ENCODE data around the gene WDR31. TPM values are rescaled to one million over a fixed set of nuclear protein-coding genes. Genes with fewer than 3 reads are reported as not detected.
"Not testable (repeated sequence)": the region's sequence is repeated elsewhere in the genome, so short reads cannot be mapped to it uniquely, and the experiment has no call there.

Gene WDR31
- 1.2 TPM for total RNA-seq
- polyA plus RNA-seq (ENCODE audit: insufficient read depth in 1 of 8, insufficient read length in 8 of 8, low replicate concordance in 1 of 8): 1 to 10 TPM; 1.6 to 3.3 (median 2.5) TPM
- long read RNA-seq, donor 1: 0 reads
- long read RNA-seq, donor 2: 0 reads
- long read RNA-seq, donor 3, partial matches to known transcripts: 0 of 1 reads
- long read RNA-seq, donor 3, other reads (novel, unspliced or antisense): 0 of 1 reads
- long read RNA-seq, donor 4: 0 reads
- long read RNA-seq, donor 5: 0 reads
- long read RNA-seq, donor 6: 0 reads
- long read RNA-seq, donor 7: 0 reads
- long read RNA-seq, donor 8: 0 reads
- long read RNA-seq, donor 9: 0 reads
- long read RNA-seq, donor 10, partial matches to known transcripts: 0 of 1 reads
- long read RNA-seq, donor 10, other reads (novel, unspliced or antisense): 0 of 1 reads
- long read RNA-seq, donor 11: 0 reads

DNA sequence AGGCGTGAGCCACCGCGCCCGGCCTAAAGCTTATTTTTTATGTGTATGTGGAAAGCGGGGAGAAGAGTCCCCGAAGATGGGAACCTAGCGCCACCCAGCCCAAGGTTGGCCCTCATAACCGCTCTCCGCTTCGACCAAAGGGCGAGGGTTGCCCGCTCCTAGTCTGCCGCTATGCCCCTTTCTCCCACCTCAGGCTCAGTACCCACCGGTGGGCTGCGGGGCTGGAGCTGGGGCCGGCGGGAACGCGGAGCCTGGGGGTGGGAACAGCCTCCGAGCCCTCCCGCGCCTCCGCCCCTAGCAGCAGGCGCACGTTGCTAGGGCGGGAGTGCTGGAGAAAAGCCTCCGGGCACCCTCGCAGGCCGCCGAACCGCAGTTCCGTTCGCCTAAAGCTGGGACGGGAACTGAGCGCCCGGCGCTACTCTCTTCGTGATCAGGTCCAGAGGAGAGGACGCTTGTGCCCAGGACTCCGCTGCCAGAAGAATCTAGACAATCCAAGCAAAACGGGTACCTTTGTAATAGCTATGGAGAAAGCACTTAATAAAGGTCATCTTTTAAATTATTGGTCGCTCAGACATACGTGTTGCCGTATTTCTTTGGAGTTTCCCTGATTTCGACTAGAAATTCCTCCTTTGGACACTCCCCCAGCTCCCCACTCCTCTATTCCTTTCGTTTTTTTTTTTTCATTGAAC lies at the start of gene WDR31:
TSS of gene WDR31 (minus strand) at position 265 of the 689 bp plus-strand sequence. CDS start 8,253 bp downstream, outside the sequence.
- Histone ChIP-seq H3K9me3 (replicated peaks; ENCODE audit: control insufficient read depth, low read depth, low read length) (no peaks in the 10 kb centered on the region), H3K4me1 (ENCODE audit: control insufficient read depth, insufficient read depth, low read length) (peaks cover 7% of the 10 kb centered on the region), H3K4me3 (ENCODE audit: low read length) (peak within 1 kb of the TSS; percentile 90), H3K27me3 (ENCODE audit: control insufficient read depth, insufficient read depth, low read length) (no peaks in the 10 kb centered on the region), H3K36me3 (ENCODE audit: control insufficient read depth, insufficient read depth, low read length) (no peaks in the 10 kb centered on the region), H3K27ac (ENCODE audit: low read length) (peak within 1 kb of the TSS; percentile 83)
- 0% methylated on average over 41 of the region's 46 CpGs for WGBS (ENCODE audit: insufficient coverage)
- DNase-seq: peak; percentile 95

DNA sequence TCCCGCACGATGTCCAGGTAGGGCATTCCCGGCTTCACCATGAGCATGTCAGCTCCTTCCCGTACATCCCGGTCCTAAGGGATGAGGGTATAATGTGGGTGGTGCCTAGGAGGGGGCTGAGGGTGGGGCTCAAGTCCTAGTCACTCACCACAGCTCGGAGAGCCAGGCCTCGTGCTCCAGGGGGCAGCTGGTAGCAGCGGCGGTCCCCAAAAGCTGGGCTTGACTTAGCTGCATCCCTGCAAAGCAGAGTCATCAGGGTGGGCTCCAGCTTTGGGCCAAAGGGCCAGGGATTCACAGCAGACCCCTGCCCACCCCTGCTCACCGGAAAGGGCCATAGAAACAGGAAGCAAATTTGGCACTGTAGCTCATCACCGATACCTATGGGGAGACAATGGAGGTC lies 49.4 kb upstream of the WDR31 start:
- no peaks in the 10 kb centered on the region for H3K4me1 ChIP-seq (ENCODE audit: control insufficient read depth, insufficient read depth, low read length)
- 90% methylated on average over 6 of the region's 11 CpGs for WGBS (ENCODE audit: insufficient coverage)
- no peaks in the 10 kb centered on the region for H3K9me3 ChIP-seq (replicated peaks; ENCODE audit: control insufficient read depth, low read depth, low read length)
- H3K27me3 ChIP-seq (ENCODE audit: control insufficient read depth, insufficient read depth, low read length): no peaks in the 10 kb centered on the region
- H3K36me3 ChIP-seq (ENCODE audit: control insufficient read depth, insufficient read depth, low read length): peaks cover 70% of the 10 kb centered on the region
- no peak overlapping the region for H3K4me3 ChIP-seq (ENCODE audit: low read length)
- no peak overlapping the region for H3K27ac ChIP-seq (ENCODE audit: low read length)
- no peak for DNase-seq

DNA sequence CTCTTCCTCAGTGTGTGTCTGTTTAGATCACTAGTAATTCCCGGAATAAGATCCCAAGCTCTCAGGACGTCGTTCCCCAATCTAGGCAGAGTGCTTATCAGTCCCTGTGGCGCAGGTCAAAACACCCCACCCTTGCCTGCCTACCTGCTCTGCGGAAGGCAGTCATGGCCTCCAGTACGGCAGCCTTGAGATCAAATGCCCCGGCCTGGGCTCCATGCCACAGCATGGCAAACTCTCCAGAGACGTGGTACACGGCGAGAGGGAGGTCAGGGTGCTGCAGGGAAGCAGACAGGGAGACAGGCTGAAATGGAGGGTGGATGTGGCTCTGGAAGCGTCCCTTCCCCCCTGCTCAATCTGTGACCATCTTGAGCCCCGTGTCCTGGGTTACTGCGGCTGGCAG lies 48.8 kb upstream of the WDR31 start:
- Histone ChIP-seq H3K27ac (ENCODE audit: low read length) (no peak overlapping the region), H3K4me3 (ENCODE audit: low read length) (no peak overlapping the region), H3K9me3 (replicated peaks; ENCODE audit: control insufficient read depth, low read depth, low read length) (no peaks in the 10 kb centered on the region), H3K4me1 (ENCODE audit: control insufficient read depth, insufficient read depth, low read length) (no peaks in the 10 kb centered on the region), H3K36me3 (ENCODE audit: control insufficient read depth, insufficient read depth, low read length) (peaks cover 70% of the 10 kb centered on the region), H3K27me3 (ENCODE audit: control insufficient read depth, insufficient read depth, low read length) (no peaks in the 10 kb centered on the region)
- DNase-seq: no peak
- WGBS (ENCODE audit: insufficient coverage): 95% methylated on average over 12 of the region's 13 CpGs

DNA sequence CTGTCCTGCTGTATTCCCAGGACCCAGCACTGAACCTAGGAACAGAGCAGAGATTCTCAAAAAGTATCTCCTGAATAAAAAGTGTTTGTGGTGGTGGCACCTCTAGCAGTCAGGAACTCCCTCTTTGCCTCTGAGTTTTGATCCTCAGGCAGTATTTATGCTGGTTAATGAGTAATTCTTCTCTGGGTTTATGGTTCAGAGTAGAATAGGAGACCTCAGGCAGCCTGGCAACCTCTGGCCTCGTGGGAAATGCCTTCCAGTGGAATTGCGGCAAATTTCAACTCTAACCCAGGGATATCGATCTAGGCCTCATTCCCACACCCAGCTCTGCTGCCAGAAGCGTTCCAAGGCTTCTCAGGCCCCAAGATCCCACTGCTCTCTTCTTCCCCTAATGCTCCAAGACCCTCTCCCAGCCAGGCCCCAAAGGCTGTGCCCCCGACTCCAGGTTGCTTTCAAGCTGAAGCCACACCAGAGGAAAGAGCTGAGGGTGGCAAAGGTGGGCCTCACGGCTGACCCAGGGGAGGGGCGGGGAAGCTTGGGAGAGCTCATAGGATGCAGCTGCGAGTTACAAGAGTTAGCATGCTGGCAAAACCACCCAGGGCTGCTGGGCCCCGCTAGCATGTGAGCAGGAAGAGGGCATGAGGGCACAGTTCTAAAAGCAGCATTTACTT lies 47.6 kb upstream of the WDR31 start:
- WGBS (ENCODE audit: insufficient coverage): 76% methylated on average over 9 of the region's 9 CpGs
- Histone ChIP-seq H3K36me3 (ENCODE audit: control insufficient read depth, insufficient read depth, low read length) (peaks cover 65% of the 10 kb centered on the region), H3K27me3 (ENCODE audit: control insufficient read depth, insufficient read depth, low read length) (no peaks in the 10 kb centered on the region)

DNA sequence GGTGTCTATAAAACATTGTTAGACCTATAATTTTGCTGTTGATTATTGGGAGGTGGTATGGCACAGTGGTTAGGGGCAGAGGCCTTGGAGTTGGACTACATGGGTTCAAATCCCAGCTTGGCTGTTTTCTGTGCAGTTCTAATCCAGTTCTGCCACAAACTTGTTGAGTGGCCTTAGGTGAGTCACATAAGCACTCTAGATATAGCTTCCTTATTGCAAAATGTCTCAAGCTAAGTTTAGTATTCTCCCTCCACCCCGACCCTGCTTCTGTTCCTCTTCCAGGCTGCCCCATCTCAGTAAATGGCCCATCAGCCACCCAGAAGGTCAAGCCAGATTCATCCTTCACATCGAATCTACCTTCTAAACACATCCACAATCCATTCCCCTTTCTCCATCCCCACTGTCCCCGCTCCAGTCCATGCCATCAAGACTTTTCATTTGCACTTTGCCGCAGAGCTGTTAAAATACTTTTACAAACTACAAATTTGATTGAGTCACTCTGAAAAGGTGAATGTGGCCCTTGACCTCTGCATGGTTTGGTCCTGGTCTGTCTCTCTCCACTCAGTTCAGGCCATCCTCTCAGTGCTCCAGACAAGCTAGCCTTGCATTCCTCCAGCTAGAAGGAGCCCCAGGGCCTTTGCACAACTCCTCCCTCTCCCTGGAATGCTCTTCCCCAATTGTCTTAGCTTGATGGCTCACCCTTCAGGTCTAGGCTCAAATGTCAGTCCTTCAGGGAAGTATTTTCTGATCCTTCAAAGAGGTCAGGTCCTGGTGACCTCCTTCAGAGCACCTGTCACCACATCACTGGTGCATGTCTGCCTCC lies 46.7 kb upstream of the WDR31 start:
- Histone ChIP-seq H3K9me3 (replicated peaks; ENCODE audit: control insufficient read depth, low read depth, low read length) (no peaks in the 10 kb centered on the region), H3K4me3 (ENCODE audit: low read length) (no peak overlapping the region), H3K4me1 (ENCODE audit: control insufficient read depth, insufficient read depth, low read length) (no peaks in the 10 kb centered on the region), H3K36me3 (ENCODE audit: control insufficient read depth, insufficient read depth, low read length) (peaks cover 57% of the 10 kb centered on the region), H3K27ac (ENCODE audit: low read length) (no peak overlapping the region), H3K27me3 (ENCODE audit: control insufficient read depth, insufficient read depth, low read length) (no peaks in the 10 kb centered on the region)
- 96% methylated on average over 4 of the region's 4 CpGs for WGBS (ENCODE audit: insufficient coverage)
- DNase-seq: no peak

More for the DNA sequence above, 47.6 kb upstream of the WDR31 start:
- Histone ChIP-seq H3K4me1 (ENCODE audit: control insufficient read depth, insufficient read depth, low read length) (no peaks in the 10 kb centered on the region), H3K27ac (ENCODE audit: low read length) (no peak overlapping the region), H3K9me3 (replicated peaks; ENCODE audit: control insufficient read depth, low read depth, low read length) (no peaks in the 10 kb centered on the region), H3K4me3 (ENCODE audit: low read length) (no peak overlapping the region)
- DNase-seq: no peak

DNA sequence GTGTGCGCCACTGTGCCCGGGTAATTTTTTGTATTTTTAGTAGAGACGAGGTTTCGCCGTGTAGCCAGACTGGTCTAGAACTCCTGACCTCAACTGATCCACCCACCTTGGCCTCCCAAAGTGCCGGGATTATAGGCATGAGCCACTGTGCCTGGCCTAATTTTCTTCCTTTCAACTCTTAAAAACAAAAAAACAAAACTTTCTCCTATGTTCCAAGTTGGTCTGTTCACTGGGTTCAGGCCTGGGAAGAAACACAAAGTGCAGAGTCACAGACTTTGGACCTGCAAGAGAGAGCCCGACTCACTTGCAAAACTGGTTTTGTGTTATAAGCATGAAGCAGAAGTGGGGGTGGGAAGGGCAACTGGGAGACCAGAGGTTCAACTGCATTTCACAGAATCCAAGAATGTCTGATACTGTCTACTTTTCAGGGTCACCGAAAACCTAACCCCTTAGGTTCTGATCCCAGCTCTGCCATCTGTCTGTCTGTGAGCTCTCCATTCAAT lies 41.9 kb upstream of the WDR31 start:
- DNase-seq: no peak
- peaks cover 12% of the 10 kb centered on the region for H3K36me3 ChIP-seq (ENCODE audit: control insufficient read depth, insufficient read depth, low read length)
- H3K9me3 ChIP-seq (replicated peaks; ENCODE audit: control insufficient read depth, low read depth, low read length): no peaks in the 10 kb centered on the region
- peaks cover 3% of the 10 kb centered on the region for H3K4me1 ChIP-seq (ENCODE audit: control insufficient read depth, insufficient read depth, low read length)
- H3K27ac ChIP-seq (ENCODE audit: low read length): no peak overlapping the region
- H3K4me3 ChIP-seq (ENCODE audit: low read length): no peak overlapping the region
- no peaks in the 10 kb centered on the region for H3K27me3 ChIP-seq (ENCODE audit: control insufficient read depth, insufficient read depth, low read length)
- 96% methylated on average over 7 of the region's 8 CpGs for WGBS (ENCODE audit: insufficient coverage)

DNA sequence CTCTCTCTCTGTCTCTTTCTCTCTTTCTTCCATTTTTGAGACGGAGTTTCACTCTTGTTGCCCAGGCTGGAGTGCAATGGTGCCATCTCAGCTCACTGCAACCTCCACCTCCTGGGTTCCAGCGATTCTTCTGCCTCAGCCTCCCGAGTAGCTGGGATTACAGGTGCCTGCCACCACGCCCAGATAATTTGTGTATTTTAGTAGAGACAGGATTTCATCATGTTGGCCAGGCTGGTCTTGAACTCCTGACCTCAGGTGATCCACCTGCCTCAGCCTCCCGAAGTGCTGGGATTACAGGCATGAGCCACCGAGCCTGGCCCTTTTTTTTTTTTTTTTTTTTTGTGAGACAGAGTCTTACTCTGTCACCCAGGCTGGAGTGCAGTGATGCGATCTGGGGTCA lies 41.4 kb upstream of the WDR31 start:
- not testable (repeated sequence) for H3K4me3 ChIP-seq (ENCODE audit: low read length); DNase-seq; H3K4me1 ChIP-seq (ENCODE audit: control insufficient read depth, insufficient read depth, low read length); H3K27me3 ChIP-seq (ENCODE audit: control insufficient read depth, insufficient read depth, low read length); H3K9me3 ChIP-seq (replicated peaks; ENCODE audit: control insufficient read depth, low read depth, low read length); H3K27ac ChIP-seq (ENCODE audit: low read length); H3K36me3 ChIP-seq (ENCODE audit: control insufficient read depth, insufficient read depth, low read length)
- 20% methylated on average over 1 of the region's 7 CpGs for WGBS (ENCODE audit: insufficient coverage)

DNA sequence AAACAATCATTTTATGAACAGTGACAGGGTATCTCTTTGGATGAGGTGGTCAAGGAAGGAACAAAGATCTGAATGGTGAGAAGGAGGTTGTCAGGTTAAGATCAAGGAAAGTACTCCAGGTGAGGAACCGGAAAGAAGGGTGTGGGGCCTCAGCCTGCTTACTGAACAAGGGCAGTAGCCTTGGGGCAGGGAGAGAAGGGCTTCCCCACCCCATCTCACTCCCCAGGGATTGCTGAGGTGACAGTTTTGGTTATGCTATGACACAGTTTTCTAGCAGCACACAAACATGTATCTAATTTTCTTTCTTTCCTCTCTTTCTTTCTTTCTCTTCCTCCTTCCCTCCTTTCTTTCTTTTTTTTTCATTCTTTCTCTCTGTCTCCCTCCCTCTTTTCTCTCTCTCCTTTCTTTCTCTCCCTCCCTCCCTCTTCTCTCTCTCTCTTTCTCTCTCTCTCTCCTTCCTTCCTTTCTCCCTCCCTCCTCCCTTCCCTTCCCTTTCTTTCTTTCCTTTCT lies 40.8 kb upstream of the WDR31 start:
- peaks cover 4% of the 10 kb centered on the region for H3K36me3 ChIP-seq (ENCODE audit: control insufficient read depth, insufficient read depth, low read length)
- H3K4me3 ChIP-seq (ENCODE audit: low read length): no peak overlapping the region
- no peak for DNase-seq
- no peaks in the 10 kb centered on the region for H3K9me3 ChIP-seq (replicated peaks; ENCODE audit: control insufficient read depth, low read depth, low read length)
- H3K27me3 ChIP-seq (ENCODE audit: control insufficient read depth, insufficient read depth, low read length): no peaks in the 10 kb centered on the region
- peaks cover 3% of the 10 kb centered on the region for H3K4me1 ChIP-seq (ENCODE audit: control insufficient read depth, insufficient read depth, low read length)
- WGBS (ENCODE audit: insufficient coverage): no CpG with 5 or more reads among the region's 1 CpG
- no peak overlapping the region for H3K27ac ChIP-seq (ENCODE audit: low read length)

DNA sequence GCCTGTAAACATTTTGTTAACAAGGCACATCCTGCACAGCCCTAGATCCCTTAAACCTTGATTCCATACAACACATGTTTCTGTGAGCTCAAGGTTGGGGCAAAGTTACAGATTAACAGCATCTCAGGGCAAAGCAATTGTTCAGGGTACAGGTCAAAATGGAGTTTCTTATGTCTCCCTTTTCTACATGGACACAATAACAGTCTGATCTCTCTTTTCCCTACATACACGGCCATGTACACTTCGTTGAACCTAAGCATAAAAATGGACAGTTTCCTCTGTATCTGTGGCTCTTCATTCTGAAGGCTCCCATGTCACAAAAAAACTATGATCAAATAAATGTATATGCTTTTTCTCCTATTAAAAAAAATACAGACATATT lies 39.7 kb upstream of the WDR31 start:
- not testable (repeated sequence) for H3K4me1 ChIP-seq (ENCODE audit: control insufficient read depth, insufficient read depth, low read length); H3K27me3 ChIP-seq (ENCODE audit: control insufficient read depth, insufficient read depth, low read length); H3K9me3 ChIP-seq (replicated peaks; ENCODE audit: control insufficient read depth, low read depth, low read length); DNase-seq; H3K36me3 ChIP-seq (ENCODE audit: control insufficient read depth, insufficient read depth, low read length); H3K4me3 ChIP-seq (ENCODE audit: low read length); H3K27ac ChIP-seq (ENCODE audit: low read length)
- WGBS (ENCODE audit: insufficient coverage): no CpG with 5 or more reads among the region's 2 CpGs
